Hepatocyte (in vitro differentiated cells): ENCODE data around the gene TOP3A. TPM values are rescaled to one million over a fixed set of nuclear protein-coding genes. Genes with fewer than 3 reads are reported as not detected.

ENCODE experiments used
- DNase-seq: peaks from one replicate; pipeline ENCODE4 v3.0.0-alpha.2; 2016; ENCODE audit warnings: low spot score
- H2AFZ ChIP-seq: fragments of 200-600 bp; sonication (generic); 2 replicates; pipeline ENCODE4 v1.6.0; 2016; ENCODE audit warnings: antibody characterized with exemption, mild to moderate bottlenecking
- H3K27ac ChIP-seq: fragments of 200-600 bp; sonication (generic); 2 replicates; pipeline ENCODE4 v1.5.1; 2016; ENCODE audit warnings: mild to moderate bottlenecking
- H3K27me3 ChIP-seq: fragments of 200-600 bp; sonication (generic); 2 replicates; pipeline ENCODE4 v1.6.1; 2016
- H3K36me3 ChIP-seq: fragments of 200-600 bp; sonication (generic); replicated peaks from 2 replicates; pipeline ENCODE4 v1.5.1; 2016; ENCODE audit warnings: low read depth; ENCODE audit not compliant: insufficient read depth
- H3K4me1 ChIP-seq: fragments of 200-600 bp; sonication (generic); 2 replicates; pipeline ENCODE4 v1.5.1; 2016; ENCODE audit warnings: mild to moderate bottlenecking, moderate library complexity; ENCODE audit not compliant: insufficient read depth
- H3K4me2 ChIP-seq: fragments of 200-600 bp; sonication (generic); 2 replicates; pipeline ENCODE4 v1.6.0; 2016
- H3K4me3 ChIP-seq: fragments of 200-600 bp; sonication (generic); 2 replicates; pipeline ENCODE4 v1.5.1; 2016; ENCODE audit warnings: mild to moderate bottlenecking
- H3K79me2 ChIP-seq: fragments of 200-600 bp; sonication (generic); 2 replicates; pipeline ENCODE4 v1.6.0; 2017; ENCODE audit warnings: mild to moderate bottlenecking
- H3K9me2 ChIP-seq: fragments of 200-600 bp; sonication (generic); replicated peaks from 2 replicates; pipeline ENCODE4 v1.6.0; 2017; ENCODE audit warnings: mild to moderate bottlenecking; ENCODE audit not compliant: insufficient read depth
- H3K9me3 ChIP-seq: fragments of 200-600 bp; sonication (generic); 2 replicates; pipeline ENCODE4 v1.5.1; 2016; ENCODE audit warnings: low read depth, mild to moderate bottlenecking
- H4K20me1 ChIP-seq: fragments of 200-600 bp; sonication (generic); 2 replicates; pipeline ENCODE4 v1.6.0; 2016; ENCODE audit warnings: mild to moderate bottlenecking; ENCODE audit not compliant: insufficient read depth, poor library complexity, severe bottlenecking
- EZH2 ChIP-seq: fragments of 200-600 bp; sonication (generic); IDR thresholded peaks from 2 replicates; pipeline ENCODE4 v1.6.1; 2016; ENCODE audit warnings: antibody characterized with exemption, mild to moderate bottlenecking, borderline replicate concordance
- EZH2phosphoT487 ChIP-seq: fragments of 200-600 bp; sonication (generic); IDR thresholded peaks from one replicate; pipeline ENCODE4 v1.6.1; 2018; ENCODE audit warnings: antibody characterized with exemption, mild to moderate bottlenecking, low read depth, moderate library complexity; ENCODE audit not compliant: unreplicated experiment, severe bottlenecking
- WGBS: methylation state at CpG from one replicate; pipeline ENCODE4 v1.1.6; 2016; ENCODE audit warnings: low lambda C conversion rate; ENCODE audit errors: missing lambda C conversion rate; 5-methylcytosine and 5-hydroxymethylcytosine counted together
- polyA plus RNA-seq: library from polyadenylated mRNA; unstranded; fragments of >200 nt; fragmentation: Nextera tagmentation; extraction: Ambion mirVana; gene quantifications from 2 replicates; pipeline ENCODE4 v1.2.1, GENCODE V29; 2016
- total RNA-seq: library from RNA; depleted of rRNA; stranded (reverse); fragments of >200 nt; gene quantifications from 2 replicates; pipeline ENCODE4 v1.2.3, GENCODE V29; 2014
- TF ChIP-seq, protein P1 (sequence below): fragments of 200-600 bp; sonication (generic); IDR thresholded peaks from 2 replicates; pipeline ENCODE4 v1.5.1; 2016; ENCODE audit warnings: antibody characterized with exemption, mild to moderate bottlenecking; ENCODE audit not compliant: poor library complexity

TOP3A gene
- total and polyA plus RNA-seq, 2 experiments from 2014 or later, result 15.5 to 24.3 TPM

- H3K36me3 ChIP-seq, result no peaks in the 10 kb centered on the region
- H4K20me1 ChIP-seq, result peaks cover 26% of the 10 kb centered on the region
- TF ChIP-seq, protein P1, sequence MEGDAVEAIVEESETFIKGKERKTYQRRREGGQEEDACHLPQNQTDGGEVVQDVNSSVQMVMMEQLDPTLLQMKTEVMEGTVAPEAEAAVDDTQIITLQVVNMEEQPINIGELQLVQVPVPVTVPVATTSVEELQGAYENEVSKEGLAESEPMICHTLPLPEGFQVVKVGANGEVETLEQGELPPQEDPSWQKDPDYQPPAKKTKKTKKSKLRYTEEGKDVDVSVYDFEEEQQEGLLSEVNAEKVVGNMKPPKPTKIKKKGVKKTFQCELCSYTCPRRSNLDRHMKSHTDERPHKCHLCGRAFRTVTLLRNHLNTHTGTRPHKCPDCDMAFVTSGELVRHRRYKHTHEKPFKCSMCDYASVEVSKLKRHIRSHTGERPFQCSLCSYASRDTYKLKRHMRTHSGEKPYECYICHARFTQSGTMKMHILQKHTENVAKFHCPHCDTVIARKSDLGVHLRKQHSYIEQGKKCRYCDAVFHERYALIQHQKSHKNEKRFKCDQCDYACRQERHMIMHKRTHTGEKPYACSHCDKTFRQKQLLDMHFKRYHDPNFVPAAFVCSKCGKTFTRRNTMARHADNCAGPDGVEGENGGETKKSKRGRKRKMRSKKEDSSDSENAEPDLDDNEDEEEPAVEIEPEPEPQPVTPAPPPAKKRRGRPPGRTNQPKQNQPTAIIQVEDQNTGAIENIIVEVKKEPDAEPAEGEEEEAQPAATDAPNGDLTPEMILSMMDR, result no peak
- TF ChIP-seq EZH2phosphoT487, result no peak
- no peak for TF ChIP-seq EZH2
- H3K4me2 ChIP-seq, result no peak overlapping the region
- H3K27me3 ChIP-seq, result no peaks in the 10 kb centered on the region
- H3K9me2 ChIP-seq, result no peaks in the 10 kb centered on the region
- WGBS, result 95% methylated on average over 7 of the region's 7 CpGs
- H3K79me2 ChIP-seq, result peaks cover 54% of the 10 kb centered on the region
- no peaks in the 10 kb centered on the region for H3K9me3 ChIP-seq
- H3K4me1 ChIP-seq, result peaks cover 18% of the 10 kb centered on the region
- no peak overlapping the region for H3K27ac ChIP-seq
- DNase-seq, result no peak
- no peak overlapping the region for H2AFZ ChIP-seq
- H3K4me3 ChIP-seq, result no peak overlapping the region
Measured at GRCh38 chr17:18229771-18230170, 85.0 kb downstream of the TOP3A start.

GRCh38 chr17:18229254-18229653 is 85.5 kb downstream of the TOP3A start:
- peaks cover 23% of the 10 kb centered on the region for H3K4me1 ChIP-seq
- peaks cover 26% of the 10 kb centered on the region for H4K20me1 ChIP-seq
- H3K27ac ChIP-seq, result no peak overlapping the region
- H3K36me3 ChIP-seq, result no peaks in the 10 kb centered on the region
- no peaks in the 10 kb centered on the region for H3K9me3 ChIP-seq
- H3K27me3 ChIP-seq, result no peaks in the 10 kb centered on the region
- no peak for DNase-seq
- H3K4me2 ChIP-seq, result no peak overlapping the region
- TF ChIP-seq EZH2phosphoT487, result no peak
- no peak for TF ChIP-seq EZH2
- TF ChIP-seq, protein P1, result no peak
- no peaks in the 10 kb centered on the region for H3K9me2 ChIP-seq
- peaks cover 54% of the 10 kb centered on the region for H3K79me2 ChIP-seq
- WGBS, result 100% methylated on average over 3 of the region's 4 CpGs
- H2AFZ ChIP-seq, result no peak overlapping the region
- no peak overlapping the region for H3K4me3 ChIP-seq

DNA sequence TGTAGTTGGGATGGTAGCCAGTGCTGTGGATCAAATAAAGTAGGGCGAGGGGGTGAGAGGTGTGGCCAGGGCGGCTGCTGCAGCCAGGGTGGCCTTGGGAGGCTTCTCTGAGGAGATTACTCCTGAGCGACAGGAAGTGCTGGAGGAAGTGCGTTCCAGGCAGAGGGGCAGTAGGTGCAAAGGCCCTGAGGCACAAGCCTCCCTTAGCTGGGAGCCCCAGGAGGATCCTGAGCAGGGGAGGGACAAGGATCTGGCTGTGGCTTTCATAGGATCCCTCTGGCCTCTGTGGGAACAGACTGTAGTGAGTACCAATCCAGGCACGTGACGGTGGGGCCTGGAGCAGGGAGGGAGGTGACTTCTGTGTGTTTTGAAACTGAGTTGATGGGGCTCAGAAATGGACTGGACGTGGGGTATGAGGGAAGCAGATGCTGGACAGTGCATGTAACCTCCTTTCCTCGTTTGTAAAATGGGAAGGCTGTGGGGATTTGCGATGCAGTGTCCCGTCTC is 86.6 kb downstream of the TOP3A start:
- no peak overlapping the region for H3K4me3 ChIP-seq
- H3K9me3 ChIP-seq, result no peaks in the 10 kb centered on the region
- H3K36me3 ChIP-seq, result no peaks in the 10 kb centered on the region
- H3K4me2 ChIP-seq, result no peak overlapping the region
- 92% methylated on average over 10 of the region's 10 CpGs for WGBS
- no peaks in the 10 kb centered on the region for H3K9me2 ChIP-seq
- peaks cover 26% of the 10 kb centered on the region for H4K20me1 ChIP-seq
- H3K27me3 ChIP-seq, result no peaks in the 10 kb centered on the region
- H3K4me1 ChIP-seq, result peaks cover 28% of the 10 kb centered on the region
- DNase-seq, result no peak
- TF ChIP-seq EZH2 (no peak), EZH2phosphoT487 (no peak)
- TF ChIP-seq, protein P1, result no peak
- peaks cover 54% of the 10 kb centered on the region for H3K79me2 ChIP-seq
- no peak overlapping the region for H2AFZ ChIP-seq
- H3K27ac ChIP-seq, result no peak overlapping the region

DNA sequence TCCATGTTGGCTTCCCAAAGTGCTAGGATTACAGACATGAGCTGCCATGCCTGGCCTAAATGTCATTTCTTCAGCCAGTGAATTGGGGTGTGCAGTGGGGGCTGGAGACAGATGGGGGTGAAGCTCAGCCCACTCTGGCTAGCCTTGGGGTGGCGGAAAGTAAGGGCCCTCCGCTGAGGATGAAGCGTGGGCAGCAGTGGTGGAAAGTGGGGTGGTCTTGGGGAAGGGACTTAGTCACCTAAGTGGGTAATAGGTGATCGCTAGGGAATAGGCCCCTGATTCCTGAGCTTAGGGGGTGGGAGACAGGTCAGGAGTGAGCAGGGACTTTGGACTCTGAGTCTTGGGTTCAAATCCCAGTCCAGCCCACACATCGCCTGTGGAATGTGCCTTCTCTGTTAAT is 87.2 kb downstream of the TOP3A start:
- Histone ChIP-seq H2AFZ (no peak overlapping the region), H3K9me2 (no peaks in the 10 kb centered on the region), H3K36me3 (no peaks in the 10 kb centered on the region), H3K9me3 (no peaks in the 10 kb centered on the region), H3K27me3 (no peaks in the 10 kb centered on the region), H3K27ac (no peak overlapping the region), H3K79me2 (peaks cover 54% of the 10 kb centered on the region), H4K20me1 (peaks cover 26% of the 10 kb centered on the region), H3K4me2 (peak overlapping the region; percentile 97), H3K4me3 (no peak overlapping the region), H3K4me1 (peaks cover 28% of the 10 kb centered on the region)
- WGBS, result 95% methylated on average over 5 of the region's 5 CpGs
- TF ChIP-seq EZH2, result no peak
- no peak for TF ChIP-seq EZH2phosphoT487
- TF ChIP-seq, protein P1, result no peak
- no peak for DNase-seq
